Measurements from ENCODE around the gene HYAL4.

GRCh38 chr7:123847868-123848267 is 2.9 kb downstream of the HYAL4 start:
- TF ChIP-seq CTCF (IDR thresholded peaks at IDR 0.05), result no peak
- TF ChIP-seq POLR2A (IDR thresholded peaks at IDR 0.05), result no peak

Measured in body of pancreas (tissue), 4 donors.